GM11168 (cell line): Measurements from ENCODE around the gene RPRML.

Experiments
- in situ Hi-C: fragments of 300-500 bp; cut with MboI; formaldehyde crosslinking; loops from one replicate; pipeline ENCODE4 v1.12.0; 2022; ENCODE audit warnings: low sequenced_read_pairs; ENCODE audit not compliant: unreplicated experiment

RPRML gene

GRCh38 chr17:46948544-46948943 lies 30.5 kb downstream of the RPRML start:
- in situ Hi-C loops: no loop called here

- in situ Hi-C loops: no loop called here
Measured at GRCh38 chr17:46947216-46947615, 31.8 kb downstream of the RPRML start.

GRCh38 chr17:46944931-46945330 lies 34.1 kb downstream of the RPRML start:
- in situ Hi-C loops: no loop called here

- in situ Hi-C loops: no loop called here
Measured at GRCh38 chr17:46943501-46944393, 35.3 kb downstream of the RPRML start.

GRCh38 chr17:46943218-46943500 lies 35.9 kb downstream of the RPRML start:
- in situ Hi-C loops: no loop called here

GRCh38 chr17:46942441-46943217 lies 36.4 kb downstream of the RPRML start:
- in situ Hi-C loops: no loop called here

GRCh38 chr17:46940692-46941404 lies 38.2 kb downstream of the RPRML start:
- in situ Hi-C loops: no loop called here

GRCh38 chr17:46935658-46936266 lies 43.3 kb downstream of the RPRML start:
- in situ Hi-C loops: no loop called here

GRCh38 chr17:46931596-46931995 lies 47.5 kb downstream of the RPRML start:
- in situ Hi-C loops: no loop called here

- in situ Hi-C loops: no loop called here
Measured at GRCh38 chr17:46930051-46930450, 49.0 kb downstream of the RPRML start.

- in situ Hi-C loops: no loop called here
Measured at GRCh38 chr17:46929413-46929812, 49.6 kb downstream of the RPRML start.

- in situ Hi-C loops: no loop called here
Measured at GRCh38 chr17:46928467-46929261, 50.4 kb downstream of the RPRML start.
